Loucy (cell line): ENCODE results near the gene ZNF30.

Experiments
- EZH2phosphoT487 ChIP-seq: fragments of 200-600 bp; IDR thresholded peaks from 2 replicates; pipeline ENCODE4 v1.6.1; 2018; ENCODE audit warnings: antibody characterized with exemption, mild to moderate bottlenecking, moderate library complexity, borderline replicate concordance
- TF ChIP-seq, protein P1 (sequence below): fragments of 200-600 bp; sonication (generic); conservative IDR thresholded peaks from 2 replicates; pipeline ENCODE4 v1.5.1; 2014; ENCODE audit warnings: mild to moderate bottlenecking, antibody characterized with exemption, low read length

DNA sequence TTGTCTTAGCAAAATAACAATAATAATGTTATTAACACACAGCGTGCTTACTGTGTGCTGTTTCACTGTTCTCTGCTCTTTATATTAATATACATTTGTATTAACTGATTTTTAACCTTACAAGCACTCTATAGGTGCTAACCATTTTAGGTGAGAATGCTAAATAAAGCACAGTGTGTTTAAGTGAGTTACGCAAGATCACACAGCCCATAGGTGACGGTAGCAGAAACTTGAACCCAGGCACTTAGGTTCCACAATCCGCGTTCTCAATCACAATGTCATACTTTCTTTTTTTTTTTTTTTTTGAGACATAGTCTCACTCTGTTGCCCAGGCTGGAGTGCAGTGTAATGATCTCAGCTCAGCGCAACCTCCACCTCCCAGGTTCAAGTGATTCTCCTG lies 5.8 kb downstream of the ZNF30 start:
- TF ChIP-seq, protein P1, sequence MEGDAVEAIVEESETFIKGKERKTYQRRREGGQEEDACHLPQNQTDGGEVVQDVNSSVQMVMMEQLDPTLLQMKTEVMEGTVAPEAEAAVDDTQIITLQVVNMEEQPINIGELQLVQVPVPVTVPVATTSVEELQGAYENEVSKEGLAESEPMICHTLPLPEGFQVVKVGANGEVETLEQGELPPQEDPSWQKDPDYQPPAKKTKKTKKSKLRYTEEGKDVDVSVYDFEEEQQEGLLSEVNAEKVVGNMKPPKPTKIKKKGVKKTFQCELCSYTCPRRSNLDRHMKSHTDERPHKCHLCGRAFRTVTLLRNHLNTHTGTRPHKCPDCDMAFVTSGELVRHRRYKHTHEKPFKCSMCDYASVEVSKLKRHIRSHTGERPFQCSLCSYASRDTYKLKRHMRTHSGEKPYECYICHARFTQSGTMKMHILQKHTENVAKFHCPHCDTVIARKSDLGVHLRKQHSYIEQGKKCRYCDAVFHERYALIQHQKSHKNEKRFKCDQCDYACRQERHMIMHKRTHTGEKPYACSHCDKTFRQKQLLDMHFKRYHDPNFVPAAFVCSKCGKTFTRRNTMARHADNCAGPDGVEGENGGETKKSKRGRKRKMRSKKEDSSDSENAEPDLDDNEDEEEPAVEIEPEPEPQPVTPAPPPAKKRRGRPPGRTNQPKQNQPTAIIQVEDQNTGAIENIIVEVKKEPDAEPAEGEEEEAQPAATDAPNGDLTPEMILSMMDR = no peak
- no peak for TF ChIP-seq EZH2phosphoT487
